Eye (tissue), 1 donor: ENCODE measurements around the gene TERT.
A peak's percentile ranks its signal among the peaks of the same experiment; 100 is the strongest.
"Not testable (repeated sequence)": the region's sequence is repeated elsewhere in the genome, so short reads cannot be mapped to it uniquely, and the experiment has no call there.

Experiments
- DNase-seq: peaks from one replicate; pipeline ENCODE4 v3.0.0-alpha.2; 2015

TERT gene

DNA sequence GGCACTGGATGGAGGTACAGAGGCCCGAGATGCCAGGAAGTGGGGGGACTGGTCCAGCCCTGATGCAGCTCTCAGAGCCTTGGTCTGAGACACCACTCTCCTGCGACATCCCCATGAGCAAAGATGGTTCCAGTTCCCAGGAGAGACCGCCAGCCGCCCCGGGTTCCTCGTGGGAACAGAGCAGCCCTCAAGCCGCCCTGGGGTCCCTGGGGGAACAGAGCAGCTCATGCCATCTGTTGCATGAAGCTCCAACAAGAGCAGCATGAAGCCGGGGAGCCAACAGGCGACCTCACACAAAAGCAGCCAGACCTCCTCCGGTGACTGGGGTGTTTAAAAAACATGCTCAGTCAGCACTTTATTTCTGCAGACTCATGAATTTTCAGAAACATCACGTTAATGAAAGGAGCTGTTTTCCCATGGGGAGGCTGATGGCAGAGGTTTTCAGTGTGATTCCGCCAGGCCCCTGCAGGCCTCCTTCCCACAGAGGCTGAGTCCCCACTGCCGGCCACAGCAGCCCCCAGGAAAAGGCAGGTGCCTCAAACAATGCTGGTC, 63.4 kb downstream of the TERT start:
- DNase-seq = peak; percentile 44

- no peak for DNase-seq
Measured at GRCh38 chr5:1230551-1230950, 64.3 kb downstream of the TERT start.

DNA sequence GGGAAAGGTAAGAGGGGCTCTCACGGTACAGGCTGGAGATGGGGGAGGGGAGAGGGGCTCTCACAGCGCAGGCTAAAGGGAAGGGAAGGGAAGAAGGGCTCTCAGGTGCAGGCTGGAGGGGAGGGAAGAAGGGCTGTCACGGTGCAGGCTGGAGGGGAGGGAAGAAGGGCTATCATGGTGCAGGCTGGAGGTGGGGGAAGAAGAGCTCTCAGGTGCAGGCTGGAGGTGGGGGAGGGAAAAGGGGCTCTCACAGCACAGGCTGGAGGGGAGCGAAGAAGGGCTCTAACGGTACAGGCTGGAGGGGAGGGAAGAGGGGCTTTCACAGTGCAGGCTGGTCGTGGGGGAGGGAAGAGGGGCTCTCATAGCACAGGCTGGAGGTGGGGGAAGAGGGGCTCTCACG, 65.0 kb downstream of the TERT start:
- DNase-seq = no peak

DNA sequence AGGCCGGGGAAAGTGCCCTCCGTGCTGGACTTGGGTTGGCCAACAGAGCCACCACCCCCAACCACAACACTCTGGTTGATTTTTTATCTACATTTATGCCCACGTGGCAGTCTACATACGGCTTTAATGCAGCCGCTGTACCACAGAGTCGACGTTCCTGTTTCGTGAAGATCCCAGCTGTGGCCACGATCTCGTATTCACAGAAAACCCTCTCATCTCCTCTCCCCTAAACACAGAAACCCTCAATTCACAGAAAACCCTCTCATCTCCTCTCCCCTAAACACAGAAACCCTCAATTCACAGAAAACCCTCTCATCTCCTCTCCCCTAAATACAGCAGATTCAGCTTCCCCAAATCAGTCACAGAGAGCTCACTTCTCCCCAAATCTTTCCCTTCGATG, 65.8 kb downstream of the TERT start:
- DNase-seq = not testable (repeated sequence)

GRCh38 chr5:1228120-1228519, 66.7 kb downstream of the TERT start:
- DNase-seq = no peak

DNA sequence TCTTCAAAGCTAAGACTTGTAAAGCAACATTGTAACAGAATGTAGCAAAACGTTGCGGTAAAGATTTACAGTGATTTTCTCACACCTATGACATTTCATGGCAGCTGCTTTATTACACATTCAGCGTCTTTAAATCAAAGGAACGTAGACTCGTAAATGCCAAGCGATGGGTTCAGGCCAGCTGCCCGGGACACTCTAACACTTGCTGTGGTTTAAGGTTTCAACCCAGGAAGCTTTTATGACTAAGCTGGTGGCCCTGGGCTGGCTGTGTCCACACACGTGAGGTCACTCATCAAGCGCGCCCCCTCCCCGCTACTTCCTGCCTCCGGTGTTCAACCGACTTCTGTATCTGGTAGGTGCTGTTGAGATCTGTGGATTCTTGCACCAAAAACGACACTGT, 67.2 kb downstream of the TERT start:
- no peak for DNase-seq

- DNase-seq = no peak
Measured at GRCh38 chr5:1226839-1227581, 67.9 kb downstream of the TERT start.

GRCh38 chr5:1226231-1226630, 68.6 kb downstream of the TERT start:
- no peak for DNase-seq

DNA sequence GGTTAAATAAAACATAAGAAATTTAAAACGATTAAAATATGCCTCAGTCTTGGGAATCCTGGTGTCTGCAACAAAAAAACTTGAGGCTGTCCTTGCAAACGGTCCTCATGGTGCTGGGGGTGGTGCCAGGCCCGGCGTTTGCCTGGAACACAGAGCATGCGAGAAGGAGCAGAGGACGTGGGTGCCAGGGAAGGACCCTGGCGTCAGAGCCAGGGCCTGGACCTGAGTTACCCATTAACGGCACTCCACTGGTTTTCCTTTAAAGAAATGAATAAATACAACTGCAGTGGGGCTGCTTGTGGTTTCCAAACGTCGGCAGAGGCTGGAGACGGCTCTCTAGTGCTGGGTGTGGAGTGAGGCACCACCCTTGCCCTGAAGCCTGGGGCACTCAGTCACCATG, 69.8 kb downstream of the TERT start, which contains the start of gene SLC6A18:
TSS of gene SLC6A18 (plus strand) at position 301 of the 400 bp plus-strand sequence. CDS start at position 398, 97 bp downstream.
- no peak for DNase-seq

DNA sequence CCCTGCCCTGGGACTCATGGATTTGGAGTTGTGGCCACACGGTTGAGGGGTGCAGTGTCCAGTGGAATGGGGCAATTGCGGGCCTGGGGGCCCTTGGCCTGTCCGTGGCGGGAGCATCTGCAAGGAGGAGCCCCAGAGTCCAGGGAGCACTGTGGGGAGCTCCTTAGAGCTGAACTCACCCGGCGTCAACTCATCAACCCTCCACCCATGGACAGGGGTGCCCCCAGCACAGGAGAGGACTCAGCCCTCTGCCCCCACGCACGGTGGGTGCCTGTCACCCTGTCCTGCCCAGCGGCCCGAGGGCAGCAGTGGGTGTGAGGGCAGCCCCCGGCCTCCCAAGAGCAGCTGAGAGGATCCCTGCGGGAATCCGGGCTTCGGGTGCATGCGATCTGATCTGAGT, 70.2 kb downstream of the TERT start:
- no peak for DNase-seq

DNA sequence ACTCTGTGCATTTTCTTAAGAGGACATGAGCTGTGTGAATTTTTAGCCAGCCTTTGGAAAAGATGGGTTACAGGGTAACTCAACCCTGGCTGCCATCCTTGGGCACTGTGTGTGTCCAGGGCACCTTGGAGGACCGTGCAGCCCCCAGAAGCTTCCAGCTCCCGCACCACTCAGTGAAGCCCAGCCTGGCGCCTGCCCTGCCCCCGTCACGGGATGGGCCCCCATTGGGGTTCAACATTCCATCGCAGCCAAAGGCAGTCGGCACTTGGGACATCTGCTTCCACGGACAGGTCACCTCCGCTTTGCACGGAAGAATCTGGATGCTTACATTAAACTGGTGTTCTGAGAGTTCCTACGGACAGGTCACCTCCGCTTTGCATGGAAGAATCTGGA, 71.6 kb downstream of the TERT start:
- DNase-seq = no peak

DNA sequence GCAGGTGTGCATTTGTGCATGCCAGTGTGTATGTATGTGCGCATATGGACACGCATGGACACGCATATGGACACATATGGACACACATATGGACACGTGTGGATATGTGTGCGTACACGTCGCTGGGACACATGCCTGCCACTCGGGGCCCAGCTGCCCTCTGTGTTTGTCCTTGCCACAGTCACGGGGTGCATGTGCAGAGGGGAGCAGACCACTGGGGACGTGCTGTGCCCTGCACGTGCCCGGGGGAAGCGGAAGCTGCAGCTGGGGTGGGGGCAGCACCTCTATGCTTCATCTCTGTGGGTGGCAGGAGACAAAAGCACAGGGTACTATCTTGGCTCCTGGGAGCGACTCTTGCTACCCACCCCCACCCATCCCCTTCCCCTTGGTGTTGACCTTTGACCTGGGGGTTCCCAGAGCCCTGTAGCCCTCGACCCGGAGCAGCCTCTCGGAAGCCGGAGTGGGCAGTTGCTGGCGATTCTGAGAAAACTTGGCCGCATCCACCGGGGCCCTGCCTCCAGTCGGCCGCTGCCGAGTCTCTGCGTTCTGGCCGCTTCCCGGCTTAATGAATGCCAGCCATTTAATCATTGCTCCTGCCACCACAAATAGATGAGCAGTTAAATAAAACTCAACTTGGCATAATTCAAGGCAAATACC, 72.1 kb downstream of the TERT start:
- DNase-seq = no peak

GRCh38 chr5:1222147-1222546, 72.7 kb downstream of the TERT start:
- no peak for DNase-seq

DNA sequence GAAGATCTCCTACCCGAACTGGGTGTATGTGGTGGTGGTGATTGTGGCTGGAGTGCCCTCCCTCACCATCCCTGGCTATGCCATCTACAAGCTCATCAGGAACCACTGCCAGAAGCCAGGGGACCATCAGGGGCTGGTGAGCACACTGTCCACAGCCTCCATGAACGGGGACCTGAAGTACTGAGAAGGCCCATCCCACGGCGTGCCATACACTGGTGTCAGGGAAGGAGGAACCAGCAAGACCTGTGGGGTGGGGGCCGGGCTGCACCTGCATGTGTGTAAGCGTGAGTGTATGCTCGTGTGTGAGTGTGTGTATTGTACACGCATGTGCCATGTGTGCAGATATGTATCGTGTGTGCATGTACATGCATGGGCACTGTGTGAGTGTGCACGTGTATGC, 73.1 kb downstream of the TERT start:
- DNase-seq = no peak

- DNase-seq = no peak
Measured at GRCh38 chr5:1220831-1221230, 74.0 kb downstream of the TERT start.

DNA sequence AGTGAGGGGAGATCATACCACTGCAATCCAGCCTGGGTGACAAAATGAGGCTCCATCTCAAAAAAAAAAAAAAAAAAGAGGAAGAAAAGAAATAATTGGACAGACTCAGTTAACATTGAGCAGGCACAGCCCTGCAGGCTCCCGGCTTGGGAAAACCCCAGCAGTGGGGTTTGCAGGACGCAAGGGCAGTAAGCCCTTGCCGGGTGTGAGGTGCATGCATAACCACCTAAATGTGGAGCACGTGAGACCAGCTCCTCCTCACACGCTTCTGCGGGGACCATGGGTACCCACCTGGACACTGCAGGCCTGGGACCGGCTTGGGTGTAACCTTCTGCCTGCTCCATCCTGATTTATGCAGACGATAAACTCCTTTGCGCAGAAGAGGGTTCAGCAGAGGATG, 74.5 kb downstream of the TERT start:
- no peak for DNase-seq

GRCh38 chr5:1219768-1220100, 75.1 kb downstream of the TERT start:
- no peak for DNase-seq

- no peak for DNase-seq
Measured at GRCh38 chr5:1219098-1219767, 75.6 kb downstream of the TERT start.

GRCh38 chr5:1218351-1219080, 76.4 kb downstream of the TERT start:
- DNase-seq = no peak

DNA sequence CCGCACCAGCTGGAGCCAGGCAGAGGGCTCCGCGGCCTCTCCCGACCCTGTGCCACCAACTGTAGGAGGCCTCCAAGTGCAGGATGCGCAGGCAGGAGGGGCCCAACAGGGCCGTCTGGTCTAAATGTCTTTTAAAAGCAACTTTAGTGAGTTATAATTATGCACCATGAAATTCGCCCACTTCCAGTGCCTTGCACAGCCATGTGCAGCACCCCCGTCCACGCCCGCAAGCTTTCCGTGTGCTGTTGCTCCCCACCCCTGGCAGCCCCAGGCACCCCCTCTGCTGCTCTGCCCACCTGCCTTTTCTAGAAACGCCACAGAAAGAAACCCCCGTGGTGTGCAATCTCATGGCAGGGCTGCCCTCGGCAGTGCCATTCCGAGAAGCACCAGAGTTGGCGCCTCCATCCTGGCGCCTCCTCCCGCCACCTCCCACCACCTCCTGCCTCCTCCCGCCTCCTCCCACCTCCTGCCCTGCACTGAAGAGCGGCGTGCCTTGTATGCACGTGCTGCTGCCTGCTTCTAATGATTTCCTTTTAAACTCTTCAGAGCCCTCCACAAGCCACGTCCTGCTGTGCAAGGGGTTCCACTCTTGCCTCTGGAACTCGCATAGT, 77.2 kb downstream of the TERT start:
- no peak for DNase-seq

- DNase-seq = no peak
Measured at GRCh38 chr5:1216918-1217295, 78.0 kb downstream of the TERT start.

GRCh38 chr5:1216211-1216917, 78.5 kb downstream of the TERT start:
- no peak for DNase-seq
